Epithelial cell of proximal tubule (primary cell): Measurements from ENCODE around the gene GRM5. TPM values are rescaled to one million over a fixed set of nuclear protein-coding genes. Genes with fewer than 3 reads are reported as not detected.
"Not testable (repeated sequence)": the region's sequence is repeated elsewhere in the genome, so short reads cannot be mapped to it uniquely, and the experiment has no call there.

Source experiments
- DNase-seq: peaks from one replicate; pipeline ENCODE4 v3.0.0-alpha.2; 2011; ENCODE audit warnings: low read depth
- H3K4me3 ChIP-seq: 2 replicates; pipeline ENCODE4 v1.5.1; 2011; ENCODE audit warnings: low read depth, mild to moderate bottlenecking, low read length
- CTCF ChIP-seq: conservative IDR thresholded peaks from 2 replicates; pipeline ENCODE4 v1.5.1; 2012; ENCODE audit warnings: low read depth, mild to moderate bottlenecking, low read length
- total RNA-seq: library from RNA; depleted of rRNA; stranded (reverse); fragments of >200 nt; gene quantifications from 2 replicates; pipeline ENCODE4 v1.2.3, GENCODE V29; 2015

The GRM5 gene
- total RNA-seq, 1 donor from 2014 or later = 0.12 TPM

- TF ChIP-seq CTCF = no peak
- H3K4me3 ChIP-seq = no peak overlapping the region
- no peak for DNase-seq
These were observed 156.3 kb downstream of the GRM5 start for GRCh38 chr11:88909500-88909899.

- not testable (repeated sequence) for DNase-seq, H3K4me3 ChIP-seq
These were observed 164.3 kb downstream of the GRM5 start for GRCh38 chr11:88901436-88901835.

- not testable (repeated sequence) for DNase-seq, H3K4me3 ChIP-seq
These were observed 176.9 kb downstream of the GRM5 start for GRCh38 chr11:88888855-88889254.

GRCh38 chr11:88886796-88887195, 179.0 kb downstream of the GRM5 start:
- TF ChIP-seq CTCF = peak; percentile 46
- H3K4me3 ChIP-seq = no peak overlapping the region
- DNase-seq = no peak

GRCh38 chr11:88882800-88883199, 183.0 kb downstream of the GRM5 start:
- DNase-seq, H3K4me3 ChIP-seq: not testable (repeated sequence)

GRCh38 chr11:88861618-88862017, 204.2 kb downstream of the GRM5 start:
- DNase-seq = no peak
- H3K4me3 ChIP-seq = no peak overlapping the region
- TF ChIP-seq CTCF = no peak

GRCh38 chr11:88860431-88860830, 205.4 kb downstream of the GRM5 start:
- not testable (repeated sequence) for H3K4me3 ChIP-seq, DNase-seq

- H3K4me3 ChIP-seq, DNase-seq: not testable (repeated sequence)
These were observed 211.8 kb downstream of the GRM5 start for GRCh38 chr11:88853963-88854362.

- H3K4me3 ChIP-seq, DNase-seq: not testable (repeated sequence)
These were observed 214.2 kb downstream of the GRM5 start for GRCh38 chr11:88851547-88851946.

- DNase-seq, H3K4me3 ChIP-seq: not testable (repeated sequence)
These were observed 216.0 kb downstream of the GRM5 start for GRCh38 chr11:88849773-88850172.

GRCh38 chr11:88849368-88849767, 216.4 kb downstream of the GRM5 start:
- no peak overlapping the region for H3K4me3 ChIP-seq
- no peak for TF ChIP-seq CTCF
- DNase-seq = peak; percentile 22

GRCh38 chr11:88846266-88846665, 219.5 kb downstream of the GRM5 start:
- not testable (repeated sequence) for DNase-seq, H3K4me3 ChIP-seq

GRCh38 chr11:88844941-88845340, 220.8 kb downstream of the GRM5 start:
- not testable (repeated sequence) for DNase-seq, H3K4me3 ChIP-seq

- DNase-seq, H3K4me3 ChIP-seq: not testable (repeated sequence)
These were observed 221.9 kb downstream of the GRM5 start for GRCh38 chr11:88843766-88844426.

- not testable (repeated sequence) for DNase-seq, H3K4me3 ChIP-seq
These were observed 227.6 kb downstream of the GRM5 start for GRCh38 chr11:88838139-88838538.
